Fibroblast of lung (primary cell): Measurements from ENCODE around the gene AKNA. TPM values are rescaled to one million over a fixed set of nuclear protein-coding genes. Genes with fewer than 3 reads are reported as not detected.

Source experiments
- DNase-seq, 2 donors: peaks; one replicate each; pipeline versions ENCODE4 v3.0.0 to v3.0.0-alpha.2; 2010; ENCODE audit warnings: low read depth in 2 of 2
- H2AFZ ChIP-seq: 2 replicates; pipeline ENCODE4 v1.5.1; 2012; ENCODE audit warnings: low read length, control low read depth, inconsistent platforms
- H3K27ac ChIP-seq: 2 replicates; pipeline ENCODE4 v1.5.1; 2011; ENCODE audit warnings: low read length, control low read depth; ENCODE audit not compliant: insufficient read depth
- H3K27me3 ChIP-seq: 2 replicates; pipeline ENCODE4 v1.5.1; 2011; ENCODE audit warnings: mild to moderate bottlenecking, low read length; ENCODE audit not compliant: control insufficient read depth, insufficient read depth
- H3K36me3 ChIP-seq: 2 replicates; pipeline ENCODE4 v1.5.1; 2011; ENCODE audit warnings: low read length; ENCODE audit not compliant: control insufficient read depth, insufficient read depth
- H3K4me1 ChIP-seq: 2 replicates; pipeline ENCODE4 v1.5.1; 2011; ENCODE audit warnings: low read length; ENCODE audit not compliant: control insufficient read depth, insufficient read depth; ENCODE audit errors: extremely low read depth
- H3K4me2 ChIP-seq: 2 replicates; pipeline ENCODE4 v1.5.1; 2011; ENCODE audit warnings: low read length, control low read depth; ENCODE audit not compliant: insufficient read depth; ENCODE audit errors: extremely low read depth
- H3K4me3 ChIP-seq, 4 experiments: fragments of 200-600 bp in 1 of 4; sonication (generic) in 1 of 4; replicated peaks in 1 of 4; 2 replicates each; pipeline ENCODE4 v1.5.1; 2011 to 2016; ENCODE audit warnings: low read length in 4 of 4, low read depth in 3 of 4, mild to moderate bottlenecking in 3 of 4, control low read depth in 2 of 4, inconsistent platforms in 1 of 4, mixed read lengths in 1 of 4; ENCODE audit not compliant: insufficient read depth in 1 of 4; ENCODE audit errors: control extremely low read depth in 1 of 4
- H3K79me2 ChIP-seq: 2 replicates; pipeline ENCODE4 v1.5.1; 2012; ENCODE audit warnings: mild to moderate bottlenecking, low read length, inconsistent platforms; ENCODE audit not compliant: control insufficient read depth, insufficient read depth
- H3K9ac ChIP-seq: 2 replicates; pipeline ENCODE4 v1.5.1; 2011; ENCODE audit warnings: mild to moderate bottlenecking, low read length, control low read depth; ENCODE audit not compliant: insufficient read depth
- H3K9me3 ChIP-seq: 2 replicates; pipeline ENCODE4 v1.5.1; 2012; ENCODE audit warnings: low read depth, low read length; ENCODE audit not compliant: control insufficient read depth, insufficient read depth
- H4K20me1 ChIP-seq: 2 replicates; pipeline ENCODE4 v1.5.1; 2011; ENCODE audit warnings: low read length; ENCODE audit not compliant: control insufficient read depth, insufficient read depth; ENCODE audit errors: extremely low read depth
- EZH2 ChIP-seq: IDR thresholded peaks from 2 replicates; pipeline ENCODE4 v1.5.1; 2012; ENCODE audit warnings: low read length, control low read depth, mild to moderate bottlenecking; ENCODE audit errors: missing control alignments
- polyA plus RNA-seq, 2 donors: library from polyadenylated mRNA; depleted of rRNA in 1 of 2; stranded (reverse) in 1 of 2; unstranded in 1 of 2; fragments of >200 nt; gene quantifications; 2 replicates each; pipeline ENCODE4 v1.2.1, GENCODE V29; 2011 to 2012; ENCODE audit warnings: missing spikeins in 1 of 2
- total RNA-seq: library from RNA; depleted of rRNA; stranded (reverse); fragments of >200 nt; gene quantifications from 2 replicates; pipeline ENCODE4 v1.2.1, GENCODE V29; 2014
- TF ChIP-seq, protein P1 (sequence below), 2 donors: IDR thresholded peaks in 1 of 2; conservative IDR thresholded peaks in 1 of 2; 1 replicate in 1 of 2; 2 replicates in 1 of 2; pipeline ENCODE4 v1.5.1; 2011 to 2012; ENCODE audit warnings: low read length in 2 of 2, control low read depth in 1 of 2, inconsistent platforms in 1 of 2, low read depth in 1 of 2, mild to moderate bottlenecking in 1 of 2

AKNA gene
- total and polyA plus RNA-seq, 2 donors (not counting 1 experiment from before 2014, with no cell fraction given) = 5.6 to 19.3 TPM

DNA sequence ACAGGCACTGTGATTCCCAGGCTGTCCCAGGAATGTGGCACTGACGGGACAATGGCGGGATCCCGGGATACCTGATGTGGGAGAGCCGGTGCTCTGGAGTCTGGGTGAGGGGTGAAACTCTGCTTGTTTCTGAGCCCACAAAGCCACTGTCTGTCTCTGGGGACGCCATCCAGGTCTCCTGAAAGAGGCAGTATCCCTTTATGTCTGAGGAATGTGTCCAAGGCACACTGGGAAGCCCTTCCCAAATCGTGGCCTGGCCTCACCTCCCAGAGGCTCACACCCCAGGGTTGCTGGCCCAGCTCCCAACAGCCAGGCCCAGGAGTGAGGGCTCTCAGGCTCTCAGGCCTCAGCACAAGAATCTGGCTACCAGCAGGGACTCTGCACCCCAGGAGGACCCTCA is 31.0 kb downstream of the AKNA start:
- Histone ChIP-seq H3K4me3 (no peak overlapping the region), H3K9ac (no peak overlapping the region), H4K20me1 (no peaks in the 10 kb centered on the region), H3K27me3 (no peaks in the 10 kb centered on the region), H2AFZ (no peak overlapping the region), H3K4me2 (no peak overlapping the region), H3K27ac (no peak overlapping the region), H3K4me1 (no peaks in the 10 kb centered on the region), H3K79me2 (no peaks in the 10 kb centered on the region), H3K9me3 (no peaks in the 10 kb centered on the region), H3K36me3 (peaks cover 21% of the 10 kb centered on the region)
- no peak for DNase-seq
- no peak for TF ChIP-seq EZH2
- TF ChIP-seq, protein P1, sequence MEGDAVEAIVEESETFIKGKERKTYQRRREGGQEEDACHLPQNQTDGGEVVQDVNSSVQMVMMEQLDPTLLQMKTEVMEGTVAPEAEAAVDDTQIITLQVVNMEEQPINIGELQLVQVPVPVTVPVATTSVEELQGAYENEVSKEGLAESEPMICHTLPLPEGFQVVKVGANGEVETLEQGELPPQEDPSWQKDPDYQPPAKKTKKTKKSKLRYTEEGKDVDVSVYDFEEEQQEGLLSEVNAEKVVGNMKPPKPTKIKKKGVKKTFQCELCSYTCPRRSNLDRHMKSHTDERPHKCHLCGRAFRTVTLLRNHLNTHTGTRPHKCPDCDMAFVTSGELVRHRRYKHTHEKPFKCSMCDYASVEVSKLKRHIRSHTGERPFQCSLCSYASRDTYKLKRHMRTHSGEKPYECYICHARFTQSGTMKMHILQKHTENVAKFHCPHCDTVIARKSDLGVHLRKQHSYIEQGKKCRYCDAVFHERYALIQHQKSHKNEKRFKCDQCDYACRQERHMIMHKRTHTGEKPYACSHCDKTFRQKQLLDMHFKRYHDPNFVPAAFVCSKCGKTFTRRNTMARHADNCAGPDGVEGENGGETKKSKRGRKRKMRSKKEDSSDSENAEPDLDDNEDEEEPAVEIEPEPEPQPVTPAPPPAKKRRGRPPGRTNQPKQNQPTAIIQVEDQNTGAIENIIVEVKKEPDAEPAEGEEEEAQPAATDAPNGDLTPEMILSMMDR (conservative IDR thresholded peaks at IDR 0.05 in 1 of 2, IDR thresholded peaks at IDR 0.05 in 1 of 2; ENCODE audit: low read depth in 1 of 2, low read length in 2 of 2) = no peak

DNA sequence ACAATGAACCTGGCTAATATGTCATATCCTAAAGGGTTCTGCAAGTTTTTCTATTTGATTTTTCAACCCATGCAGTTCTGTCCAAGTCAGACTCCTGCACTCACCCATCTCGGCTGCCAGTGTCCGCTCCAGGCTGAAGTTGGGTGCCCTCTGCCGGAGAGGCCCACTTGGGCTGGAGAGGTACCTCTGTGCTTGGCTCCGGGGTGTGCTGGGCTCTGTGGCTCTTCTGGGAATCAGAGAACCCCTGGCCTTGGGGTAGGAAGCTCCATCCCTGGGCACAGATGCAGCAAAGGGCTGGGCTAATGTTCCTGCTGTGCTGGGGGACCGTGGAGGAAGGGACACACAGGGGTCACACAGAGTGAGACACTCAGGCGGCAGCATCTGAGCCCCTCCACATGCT is 32.0 kb downstream of the AKNA start:
- DNase-seq = no peak
- no peak overlapping the region for H3K9ac ChIP-seq
- peaks cover 16% of the 10 kb centered on the region for H3K36me3 ChIP-seq
- H3K4me1 ChIP-seq = no peaks in the 10 kb centered on the region
- H3K27me3 ChIP-seq = no peaks in the 10 kb centered on the region
- TF ChIP-seq, protein P1 (conservative IDR thresholded peaks at IDR 0.05 in 1 of 2, IDR thresholded peaks at IDR 0.05 in 1 of 2; ENCODE audit: low read depth in 1 of 2, low read length in 2 of 2) = no peak
- TF ChIP-seq EZH2 = no peak
- H3K9me3 ChIP-seq = no peaks in the 10 kb centered on the region
- no peaks in the 10 kb centered on the region for H3K79me2 ChIP-seq
- no peak overlapping the region for H2AFZ ChIP-seq
- H4K20me1 ChIP-seq = no peaks in the 10 kb centered on the region
- no peak overlapping the region for H3K4me2 ChIP-seq
- H3K27ac ChIP-seq = no peak overlapping the region
- H3K4me3 ChIP-seq = no peak overlapping the region

DNA sequence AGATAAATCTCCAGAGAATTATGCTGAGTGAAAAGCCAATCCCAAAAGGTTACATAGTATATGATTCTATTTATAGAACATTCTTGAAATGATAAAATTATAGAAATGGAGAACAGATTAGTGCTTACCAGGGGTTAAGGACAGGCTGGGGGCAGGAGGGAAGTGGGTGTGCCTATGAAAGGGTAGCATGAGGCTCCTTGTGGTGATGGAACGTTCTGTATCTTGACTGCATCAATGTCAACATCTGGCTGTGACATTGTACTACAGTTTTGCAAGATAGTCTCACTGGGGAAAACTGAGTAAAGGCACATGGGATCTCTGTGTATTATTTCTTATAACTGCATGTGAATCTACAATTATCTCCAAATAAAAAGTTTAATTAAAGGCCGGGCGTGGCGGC is 35.9 kb downstream of the AKNA start:
- peaks cover 13% of the 10 kb centered on the region for H3K4me1 ChIP-seq
- no peaks in the 10 kb centered on the region for H3K27me3 ChIP-seq
- no peaks in the 10 kb centered on the region for H4K20me1 ChIP-seq
- no peaks in the 10 kb centered on the region for H3K79me2 ChIP-seq
- H3K4me2 ChIP-seq = no peak overlapping the region
- H2AFZ ChIP-seq = no peak overlapping the region
- no peaks in the 10 kb centered on the region for H3K9me3 ChIP-seq
- no peak overlapping the region for H3K9ac ChIP-seq
- peaks cover 14% of the 10 kb centered on the region for H3K36me3 ChIP-seq
- H3K4me3 ChIP-seq = no peak overlapping the region
- TF ChIP-seq EZH2 = no peak
- TF ChIP-seq, protein P1 (conservative IDR thresholded peaks at IDR 0.05 in 1 of 2, IDR thresholded peaks at IDR 0.05 in 1 of 2; ENCODE audit: low read depth in 1 of 2, low read length in 2 of 2) = no peak
- no peak for DNase-seq
- no peak overlapping the region for H3K27ac ChIP-seq
